HG03354 (cell line): ENCODE results near the gene COMMD9.
A peak's percentile ranks its signal among the peaks of the same experiment; 100 is the strongest.

ENCODE experiments used
- ATAC-seq: cut with Tn5 transposase; IDR thresholded peaks from one replicate; pipeline ENCODE4 v1.9.1; 2021; ENCODE audit warnings: mild to moderate bottlenecking; ENCODE audit not compliant: unreplicated experiment, poor library complexity, severe bottlenecking

The COMMD9 gene

GRCh38 chr11:36261094-36261493, 28.1 kb downstream of the COMMD9 start:
- ATAC-seq, result no peak

GRCh38 chr11:36258730-36259360, 30.4 kb downstream of the COMMD9 start:
- no peak for ATAC-seq

GRCh38 chr11:36257351-36257750, 31.9 kb downstream of the COMMD9 start:
- ATAC-seq, result no peak

- ATAC-seq, result no peak
Measured at GRCh38 chr11:36254713-36255112, 34.5 kb downstream of the COMMD9 start.

GRCh38 chr11:36253238-36253637, 36.0 kb downstream of the COMMD9 start:
- no peak for ATAC-seq

GRCh38 chr11:36251823-36252222, 37.4 kb downstream of the COMMD9 start:
- ATAC-seq, result no peak

GRCh38 chr11:36249246-36249645, 40.0 kb downstream of the COMMD9 start:
- ATAC-seq, result peak; percentile 52

GRCh38 chr11:36248436-36248835, 40.8 kb downstream of the COMMD9 start:
- ATAC-seq, result no peak

- ATAC-seq, result no peak
Measured at GRCh38 chr11:36247493-36247892, 41.7 kb downstream of the COMMD9 start.

GRCh38 chr11:36243641-36244040, 45.6 kb downstream of the COMMD9 start:
- ATAC-seq, result no peak

- ATAC-seq, result no peak
Measured at GRCh38 chr11:36241497-36241896, 47.7 kb downstream of the COMMD9 start.

- no peak for ATAC-seq
Measured at GRCh38 chr11:36240801-36241200, 48.4 kb downstream of the COMMD9 start.

GRCh38 chr11:36240173-36240572, 49.1 kb downstream of the COMMD9 start:
- ATAC-seq, result no peak

GRCh38 chr11:36239636-36240035, 49.6 kb downstream of the COMMD9 start:
- ATAC-seq, result no peak

GRCh38 chr11:36238881-36239280, 50.3 kb downstream of the COMMD9 start:
- no peak for ATAC-seq

GRCh38 chr11:36238036-36238631, 51.1 kb downstream of the COMMD9 start:
- no peak for ATAC-seq

- no peak for ATAC-seq
Measured at GRCh38 chr11:36237391-36237790, 51.8 kb downstream of the COMMD9 start.

- no peak for ATAC-seq
Measured at GRCh38 chr11:36235750-36236149, 53.5 kb downstream of the COMMD9 start.

GRCh38 chr11:36234825-36235224, 54.4 kb downstream of the COMMD9 start:
- no peak for ATAC-seq

- no peak for ATAC-seq
Measured at GRCh38 chr11:36233204-36233603, 56.0 kb downstream of the COMMD9 start.

GRCh38 chr11:36230779-36231699, 58.2 kb downstream of the COMMD9 start:
- no peak for ATAC-seq
